ENCODE measurements around the gene PTPRD.

Gene PTPRD

GRCh38 chr9:8447601-8448000 is 2165.2 kb downstream of the PTPRD start:
- DNase-seq: no peak

- DNase-seq: no peak
Measured at GRCh38 chr9:8437876-8438275, 2174.9 kb downstream of the PTPRD start.

DNA sequence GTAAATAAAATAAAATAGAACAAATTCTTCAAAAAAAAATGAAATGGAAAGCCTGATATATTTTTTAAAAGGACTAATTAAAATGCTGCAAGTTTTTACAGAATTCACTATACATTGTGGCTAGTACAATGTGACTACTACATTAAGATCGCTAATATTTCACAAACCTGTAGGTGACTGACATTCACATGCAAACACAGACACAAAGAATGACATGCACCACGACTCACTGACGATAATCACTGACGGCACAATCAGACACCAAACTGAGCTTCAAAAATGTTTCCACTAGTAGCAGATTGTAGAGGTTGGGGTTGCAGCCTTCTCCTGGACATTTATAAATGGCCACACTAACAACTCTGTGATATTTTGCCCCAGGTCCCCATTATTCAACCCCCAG is 2175.5 kb downstream of the PTPRD start:
- DNase-seq: no peak

DNA sequence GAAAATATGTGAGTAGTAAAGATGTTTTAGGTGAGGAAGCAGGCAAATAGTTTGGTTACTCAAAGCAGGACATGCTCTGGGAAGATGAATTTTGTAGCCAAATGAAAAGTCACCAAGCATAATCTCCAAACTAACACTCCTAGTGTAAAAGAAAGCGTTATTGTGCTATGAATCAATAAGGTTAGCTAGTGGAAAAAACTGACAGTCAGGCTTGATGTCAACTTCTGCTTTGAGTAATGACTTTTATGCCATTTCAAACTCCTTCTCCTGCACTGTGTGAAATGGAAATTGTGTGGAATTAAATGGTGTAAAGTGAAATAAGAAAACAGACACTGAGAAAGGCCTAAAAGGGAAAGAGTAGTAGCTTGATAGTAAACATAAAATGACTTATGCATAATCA is 2176.0 kb downstream of the PTPRD start:
- no peak for DNase-seq

- no peak for DNase-seq
Measured at GRCh38 chr9:8434621-8435020, 2178.2 kb downstream of the PTPRD start.

DNA sequence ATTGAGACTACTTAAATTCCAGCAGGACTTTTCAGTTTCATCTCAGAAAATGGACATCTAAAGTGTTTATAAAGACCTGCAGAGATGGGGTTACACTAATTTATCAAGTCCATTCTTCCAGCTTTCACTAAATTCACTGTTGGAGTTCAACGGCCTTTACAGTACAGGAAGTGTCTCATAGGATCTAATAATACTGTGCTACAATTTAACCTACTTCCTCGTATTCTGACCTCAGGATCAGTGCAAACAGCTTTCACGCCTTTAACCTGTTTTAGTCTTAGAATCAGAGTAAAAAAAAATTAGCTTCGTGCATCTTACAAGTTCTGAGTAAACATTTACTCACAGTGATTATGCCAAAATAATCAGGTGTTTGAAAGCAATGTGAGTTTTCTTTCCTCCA is 2180.6 kb downstream of the PTPRD start:
- no peak for DNase-seq

DNA sequence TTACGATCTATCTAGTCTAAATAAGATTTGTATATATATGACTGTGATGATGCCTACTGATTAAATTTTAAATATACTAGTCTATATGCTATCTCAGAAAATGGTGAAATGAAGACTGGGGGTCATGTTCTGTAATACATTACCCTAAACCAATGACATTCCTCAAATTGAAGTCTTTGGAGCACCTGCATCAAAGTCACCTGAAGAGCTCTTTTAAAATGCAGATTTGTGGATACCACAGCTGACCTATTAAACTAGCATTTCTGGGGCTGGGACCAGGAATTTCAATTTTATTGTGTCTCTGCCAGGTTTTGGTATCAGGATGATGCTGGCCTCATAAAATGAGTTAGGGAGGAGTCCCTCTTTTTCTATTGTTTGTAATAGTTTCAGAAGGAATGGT is 2181.3 kb downstream of the PTPRD start:
- DNase-seq: no peak

GRCh38 chr9:8430945-8431344 is 2181.9 kb downstream of the PTPRD start:
- no peak for DNase-seq

DNA sequence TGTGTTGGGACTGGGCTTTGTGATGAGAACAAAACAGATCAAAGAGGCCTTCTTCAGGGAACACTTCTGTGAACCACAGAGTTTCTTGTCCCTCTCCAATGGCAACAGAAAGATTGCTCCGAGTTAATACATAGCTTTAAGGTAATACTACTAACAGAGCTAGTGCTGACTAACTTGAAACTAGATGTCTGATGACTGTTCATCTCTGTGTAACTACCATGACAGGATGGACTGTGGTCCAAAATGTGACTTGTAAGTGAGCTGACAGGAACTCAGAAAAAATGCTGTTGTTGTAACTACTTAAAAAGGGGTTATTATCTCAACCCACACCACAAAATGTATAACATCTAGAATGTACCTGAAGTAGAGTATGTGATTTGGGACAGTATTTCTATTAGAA is 2183.0 kb downstream of the PTPRD start:
- no peak for DNase-seq

DNA sequence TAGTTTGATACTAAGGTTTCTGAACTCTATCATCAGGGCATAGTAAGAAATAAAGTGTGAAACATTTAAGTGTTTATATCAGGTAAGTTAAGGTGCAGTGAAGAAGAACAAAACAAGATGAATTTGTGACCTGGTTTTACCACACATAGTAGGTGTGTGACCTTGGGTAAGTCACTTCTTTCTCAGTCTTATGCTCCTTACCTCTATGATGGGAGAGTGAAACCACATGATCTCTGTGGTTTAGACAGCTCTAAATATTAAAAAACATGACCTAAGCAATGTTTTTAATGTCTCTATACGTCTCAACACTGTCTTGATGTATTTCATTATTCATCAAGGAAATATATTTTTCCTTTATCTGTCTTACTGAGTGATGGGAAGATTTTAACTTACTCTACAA is 2183.6 kb downstream of the PTPRD start:
- no peak for DNase-seq

- DNase-seq: no peak
Measured at GRCh38 chr9:8428389-8428788, 2184.4 kb downstream of the PTPRD start.

DNA sequence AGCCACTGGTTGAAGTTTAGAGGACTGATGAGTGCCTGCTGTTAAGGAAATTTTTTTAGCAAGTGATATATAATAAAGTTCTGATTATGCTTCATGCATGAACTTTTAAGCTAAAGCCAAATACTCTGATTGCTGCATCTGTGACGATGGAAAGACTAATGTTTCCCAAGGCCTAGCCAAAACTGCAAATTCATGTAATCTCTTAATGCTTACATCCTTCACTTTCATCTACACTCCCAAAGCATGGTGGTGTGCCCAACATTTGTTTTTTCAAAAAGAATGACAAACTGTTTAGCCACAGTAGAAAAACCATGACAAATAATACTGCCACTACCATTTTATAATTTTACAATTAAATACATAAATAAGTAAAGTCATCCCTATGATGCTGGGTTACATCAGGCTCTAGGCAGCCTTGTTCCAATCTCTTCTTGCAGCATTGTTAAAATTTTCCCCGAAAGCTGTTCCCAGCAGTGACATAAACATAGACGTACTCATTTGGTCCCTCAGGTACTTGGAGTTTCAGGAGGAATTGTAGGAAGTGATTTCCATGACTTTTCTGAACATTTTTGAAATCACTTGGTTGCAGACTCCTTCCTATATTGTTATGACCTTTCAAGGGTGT is 2187.9 kb downstream of the PTPRD start:
- no peak for DNase-seq

DNA sequence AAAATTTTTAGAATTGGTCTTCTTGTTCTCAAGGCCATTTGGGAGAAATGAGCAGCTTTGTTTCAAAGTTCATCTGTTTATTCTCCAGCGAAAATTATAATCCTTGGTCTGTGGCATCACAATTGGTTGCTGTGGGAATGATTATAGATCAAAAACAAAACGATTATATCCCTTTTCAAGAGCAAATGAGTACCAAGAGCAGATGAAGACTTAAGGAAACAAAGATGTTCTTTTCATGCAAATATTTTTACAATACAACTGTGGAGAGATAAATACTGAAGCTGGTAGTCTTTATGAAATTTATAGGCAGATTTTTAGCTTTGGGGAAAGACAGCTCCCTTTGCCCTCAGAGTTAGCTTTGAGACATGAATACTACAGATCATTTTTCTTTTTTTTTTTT is 2192.4 kb downstream of the PTPRD start:
- DNase-seq: no peak

DNA sequence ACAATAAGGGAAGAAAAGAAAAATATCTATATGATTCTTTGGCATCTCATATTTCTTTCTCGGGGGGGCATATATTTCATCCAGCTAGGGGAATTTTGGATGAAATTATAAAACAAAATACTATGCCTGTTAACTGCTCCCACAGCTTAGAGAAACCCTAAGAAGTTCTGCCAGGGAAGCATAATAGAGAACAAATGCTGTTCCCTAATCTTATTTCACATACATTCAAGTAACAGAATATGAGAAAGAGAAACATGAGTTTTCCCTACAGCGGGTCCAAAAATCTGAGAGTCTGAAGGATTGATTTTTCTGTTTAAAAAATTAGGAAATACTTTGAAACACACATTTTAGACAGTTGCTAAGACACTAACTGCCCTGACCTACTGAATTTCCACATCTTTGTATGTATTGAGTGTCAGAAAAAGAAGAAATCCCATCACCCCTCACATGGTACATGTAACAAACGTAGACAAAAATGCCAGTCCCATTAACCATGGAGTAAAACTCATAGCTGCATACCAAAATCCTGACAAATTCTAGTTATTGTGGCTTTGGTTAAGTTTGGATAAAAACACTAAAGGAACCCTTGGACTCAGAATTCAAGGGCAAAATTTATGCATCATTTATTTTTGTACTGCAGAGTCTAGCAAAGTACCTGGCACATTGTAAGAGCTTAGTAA is 2193.1 kb downstream of the PTPRD start:
- no peak for DNase-seq

- DNase-seq: no peak
Measured at GRCh38 chr9:8417341-8417740, 2195.5 kb downstream of the PTPRD start.

DNA sequence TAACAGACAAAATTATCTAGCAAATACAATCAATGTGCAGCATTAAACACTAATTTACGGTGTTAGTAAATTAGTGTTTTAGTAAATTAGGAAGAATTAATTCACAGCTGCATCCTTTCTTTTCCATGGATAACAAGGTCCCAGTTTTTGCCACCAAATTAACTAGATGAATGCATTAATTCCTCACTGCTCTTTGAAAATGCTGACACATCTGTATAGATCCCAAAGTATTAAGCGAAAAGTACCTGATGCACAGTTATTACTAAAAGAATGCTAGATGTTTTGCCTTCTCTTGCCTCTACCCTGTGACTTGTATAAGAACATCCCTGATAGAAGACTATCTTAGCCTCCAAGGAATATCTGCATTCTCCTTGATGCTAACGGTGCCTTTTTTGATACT is 2200.5 kb downstream of the PTPRD start:
- no peak for DNase-seq

DNA sequence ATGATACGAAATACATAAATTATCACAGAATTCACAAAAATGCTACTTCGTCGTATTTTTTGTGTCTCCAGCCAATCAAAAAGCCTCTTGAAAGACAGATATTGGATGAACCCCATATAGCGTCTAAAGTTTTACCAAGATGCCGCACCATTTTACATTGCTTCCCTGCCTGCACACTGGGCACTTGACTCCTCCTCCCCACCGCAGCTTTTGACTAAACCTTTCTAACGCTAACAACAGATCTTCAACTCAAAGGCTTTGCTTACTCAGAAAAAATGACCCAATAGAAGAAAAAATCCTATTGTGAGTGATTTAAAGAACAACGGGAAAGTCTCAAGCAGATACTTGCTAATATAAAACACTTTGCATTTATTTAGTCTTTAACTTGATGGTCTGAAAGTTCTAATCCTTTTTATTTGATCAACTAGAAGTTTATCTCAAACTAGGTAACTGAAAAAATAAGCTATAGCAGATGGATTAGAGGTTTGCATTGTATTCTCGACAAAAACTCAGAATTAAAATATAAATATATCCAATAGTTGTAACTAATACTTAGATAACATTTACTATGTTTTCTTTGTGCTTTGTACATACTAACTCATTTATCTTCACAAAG is 2204.1 kb downstream of the PTPRD start:
- no peak for DNase-seq

DNA sequence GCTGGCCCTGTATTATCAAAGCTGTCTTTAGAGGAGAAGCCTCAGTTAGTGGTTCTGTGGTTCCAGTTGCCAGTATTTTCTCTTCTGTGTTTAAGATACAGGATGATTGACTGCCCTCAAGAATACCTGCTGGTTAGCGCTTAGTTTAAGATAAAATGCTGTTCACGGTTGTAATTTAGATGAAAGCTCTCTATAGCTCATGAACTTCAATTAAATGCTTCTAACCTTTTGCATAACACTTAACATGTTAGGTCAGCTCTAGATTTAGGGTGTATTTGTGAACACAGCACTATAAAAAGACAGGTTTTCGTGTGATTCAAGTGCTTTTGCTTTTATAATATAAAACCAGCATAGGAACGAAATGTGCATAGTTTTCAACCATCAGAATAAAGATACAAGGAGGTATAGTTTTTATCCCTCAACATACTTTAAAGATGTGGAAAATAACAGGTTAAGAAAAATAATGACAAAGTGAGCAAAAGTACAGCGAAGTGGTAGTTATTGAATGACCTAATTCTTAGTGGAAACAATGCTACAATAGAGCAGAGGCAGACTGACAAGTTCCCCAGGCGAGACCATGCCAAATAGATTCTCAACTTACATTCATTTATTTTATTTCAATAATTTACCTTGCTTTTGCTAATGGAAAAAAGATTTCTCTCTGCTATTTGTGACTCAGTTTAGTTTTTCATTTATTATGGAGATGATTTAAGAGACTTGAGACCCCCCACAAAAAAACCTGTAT is 2210.7 kb downstream of the PTPRD start:
- DNase-seq: no peak

DNA sequence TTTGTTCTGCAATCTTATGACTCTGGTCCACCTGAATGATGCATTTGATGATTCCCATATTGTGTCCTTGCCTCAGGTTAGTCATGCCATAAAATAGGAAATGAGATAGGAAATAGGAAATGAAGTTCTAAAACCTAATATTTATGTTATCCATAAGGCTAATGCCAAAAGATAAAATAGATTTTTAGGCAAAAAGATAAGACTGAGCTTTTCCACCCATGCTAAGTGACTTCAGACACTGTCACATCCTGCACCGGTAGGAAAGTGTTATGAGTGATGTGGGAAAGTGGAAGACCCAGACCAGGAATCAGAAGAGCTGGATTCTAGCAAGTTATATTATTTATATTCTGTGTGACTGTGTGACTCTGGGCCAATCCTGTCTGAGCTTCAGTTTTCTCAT is 2212.4 kb downstream of the PTPRD start:
- no peak for DNase-seq

GRCh38 chr9:8395022-8395421 is 2217.8 kb downstream of the PTPRD start:
- no peak for DNase-seq

GRCh38 chr9:8394341-8394740 is 2218.5 kb downstream of the PTPRD start:
- DNase-seq: no peak

DNA sequence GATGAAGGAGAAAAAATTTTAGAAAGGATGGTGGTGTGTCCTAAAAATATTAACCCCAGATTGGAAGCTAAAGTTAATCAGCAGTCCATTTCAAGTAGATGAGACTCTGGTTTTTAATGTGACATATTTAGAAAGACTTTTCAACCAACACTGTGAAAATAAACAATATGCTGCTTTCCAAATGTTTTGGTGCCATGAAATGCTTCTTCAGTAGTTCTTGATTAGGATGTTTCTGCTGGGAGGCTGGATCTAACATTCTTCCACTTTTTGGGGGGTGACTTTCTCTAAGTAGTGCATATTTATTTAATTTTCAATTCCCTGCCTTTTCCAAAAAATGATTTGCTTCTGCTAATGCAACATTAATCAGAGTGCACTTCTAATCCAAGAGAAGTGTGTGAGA is 2219.9 kb downstream of the PTPRD start:
- no peak for DNase-seq

GRCh38 chr9:8391566-8391965 is 2221.2 kb downstream of the PTPRD start:
- DNase-seq: no peak

- DNase-seq: no peak
Measured at GRCh38 chr9:8391132-8391531, 2221.7 kb downstream of the PTPRD start.
